HG03442 (cell line): Measurements from ENCODE around the gene LARGE1.
"Not testable (repeated sequence)": the region's sequence is repeated elsewhere in the genome, so short reads cannot be mapped to it uniquely, and the experiment has no call there.

Experiments used
- ATAC-seq: cut with Tn5 transposase; IDR thresholded peaks from one replicate; pipeline ENCODE4 v1.9.1; 2021; ENCODE audit warnings: mild to moderate bottlenecking, moderate library complexity; ENCODE audit not compliant: unreplicated experiment

Gene LARGE1

DNA sequence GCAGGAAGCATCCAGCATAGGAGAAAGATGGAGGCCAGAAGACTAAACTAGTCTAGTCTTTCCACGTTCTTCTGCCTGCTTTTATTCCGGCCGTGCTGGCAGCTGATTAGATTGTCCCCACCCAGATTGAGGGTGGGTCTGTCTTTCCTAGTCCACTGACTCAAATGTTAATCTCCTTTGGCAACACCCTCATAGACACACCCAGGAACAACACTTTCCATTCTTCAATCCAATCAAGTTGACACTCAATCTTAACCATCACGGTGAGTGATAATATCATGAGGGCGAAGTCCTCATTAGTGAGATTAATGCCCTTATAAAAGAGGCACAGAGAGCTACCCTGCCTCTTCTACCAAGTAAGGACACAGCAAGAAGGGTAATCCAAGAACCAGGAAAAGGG is 424.2 kb downstream of the LARGE1 start:
- ATAC-seq, result no peak

DNA sequence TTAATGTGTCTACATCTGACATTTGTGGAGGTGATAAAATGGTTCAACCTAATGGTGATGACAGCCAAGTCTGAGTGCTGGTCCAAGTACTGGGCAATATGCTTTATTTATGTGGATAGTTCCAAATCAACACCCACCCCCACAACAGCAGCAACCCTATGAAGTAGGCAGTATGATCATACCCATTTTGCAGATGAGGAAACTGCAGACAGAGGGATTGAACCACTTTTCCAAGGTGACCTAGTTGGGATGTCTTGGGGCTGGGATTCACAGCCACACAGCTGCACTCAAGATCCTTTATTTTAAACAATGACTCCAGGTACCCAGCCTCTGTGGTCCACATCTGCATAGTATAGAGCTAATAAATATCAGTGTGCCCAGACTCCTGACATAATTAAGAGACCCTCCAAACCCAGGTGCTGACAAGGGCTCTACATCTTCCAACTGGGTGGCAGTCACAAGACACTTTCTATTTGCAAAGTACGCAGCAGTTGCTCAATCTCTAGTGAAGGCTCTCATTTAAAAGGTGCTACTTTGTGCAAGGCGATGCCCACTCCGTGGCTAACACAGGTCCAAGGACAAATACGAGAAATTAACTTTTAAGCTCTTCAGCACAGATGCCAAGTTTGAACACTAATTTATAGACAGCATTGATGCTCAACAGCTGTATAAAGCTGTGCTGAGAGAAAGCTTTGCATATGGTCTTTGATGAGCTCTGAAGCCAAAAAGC is 426.6 kb downstream of the LARGE1 start:
- no peak for ATAC-seq

DNA sequence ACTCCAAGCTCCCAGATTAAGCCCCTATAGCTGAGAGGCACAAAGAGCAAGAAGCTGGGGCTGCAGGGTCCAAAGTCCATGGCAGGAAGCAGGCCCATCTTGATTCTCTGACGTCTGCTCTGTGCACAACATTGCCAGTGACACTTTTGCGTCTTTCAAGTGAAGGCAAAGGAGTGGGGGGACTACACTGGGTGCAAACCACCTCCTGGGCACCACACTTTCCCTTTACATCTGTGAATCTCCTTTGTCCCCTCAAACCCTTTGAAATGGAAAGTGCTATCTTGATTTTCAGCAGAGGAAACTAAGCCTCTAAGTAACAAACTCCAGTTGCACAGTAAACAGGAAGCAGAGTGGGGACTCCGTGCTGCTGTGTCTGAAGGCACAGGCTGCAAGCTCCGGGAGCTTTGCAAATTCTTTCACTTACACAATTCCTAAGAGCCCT is 428.0 kb downstream of the LARGE1 start:
- no peak for ATAC-seq

GRCh38 chr22:33487041-33487716 is 433.1 kb downstream of the LARGE1 start:
- no peak for ATAC-seq

GRCh38 chr22:33481550-33481949 is 438.7 kb downstream of the LARGE1 start:
- no peak for ATAC-seq

DNA sequence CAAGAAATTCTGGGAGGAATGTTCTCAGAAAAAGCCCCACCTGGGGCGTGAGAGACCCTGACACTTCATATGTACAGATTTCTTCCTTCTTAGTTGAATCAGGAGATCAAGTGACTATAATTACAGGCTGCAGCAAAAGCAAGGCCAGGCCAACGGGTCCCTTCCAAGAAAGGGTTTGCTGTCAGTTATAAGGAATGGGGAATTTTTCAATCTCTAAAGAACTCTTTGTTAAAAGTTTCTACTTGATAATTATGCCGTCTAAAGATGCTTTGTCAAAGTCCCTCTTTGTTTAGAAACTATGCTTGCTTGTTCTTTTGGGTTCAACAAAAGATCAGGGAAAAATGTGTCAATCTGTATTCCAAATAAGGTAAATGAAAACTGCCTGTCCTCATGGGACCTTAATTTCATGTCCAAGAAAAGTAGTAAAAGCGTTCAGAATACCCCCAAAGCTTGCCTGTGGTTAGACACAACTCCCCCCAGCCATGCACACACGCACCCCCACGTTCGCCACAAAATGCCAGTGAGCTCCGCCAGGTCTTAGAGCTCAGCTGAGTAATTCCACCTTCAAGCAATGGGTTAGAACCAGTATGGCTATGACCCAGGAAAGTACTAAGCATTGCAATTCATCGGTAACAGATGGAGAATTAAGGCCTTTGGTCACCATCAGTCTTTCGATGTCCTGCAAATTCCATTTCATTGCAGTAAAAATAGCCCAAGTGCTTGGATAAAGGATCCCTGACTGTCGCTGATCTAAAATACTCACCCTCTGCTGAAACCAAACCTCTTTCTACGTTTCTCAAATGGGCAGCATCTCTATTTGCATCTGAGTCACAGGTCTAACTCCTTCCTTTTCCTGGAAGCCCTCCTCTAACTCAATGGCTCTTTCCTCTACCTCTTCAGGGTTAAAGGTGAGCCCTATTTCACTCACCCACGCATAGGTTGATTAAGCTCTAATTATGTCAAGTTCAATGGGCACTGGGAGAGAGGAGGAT is 442.9 kb downstream of the LARGE1 start:
- ATAC-seq, result no peak

DNA sequence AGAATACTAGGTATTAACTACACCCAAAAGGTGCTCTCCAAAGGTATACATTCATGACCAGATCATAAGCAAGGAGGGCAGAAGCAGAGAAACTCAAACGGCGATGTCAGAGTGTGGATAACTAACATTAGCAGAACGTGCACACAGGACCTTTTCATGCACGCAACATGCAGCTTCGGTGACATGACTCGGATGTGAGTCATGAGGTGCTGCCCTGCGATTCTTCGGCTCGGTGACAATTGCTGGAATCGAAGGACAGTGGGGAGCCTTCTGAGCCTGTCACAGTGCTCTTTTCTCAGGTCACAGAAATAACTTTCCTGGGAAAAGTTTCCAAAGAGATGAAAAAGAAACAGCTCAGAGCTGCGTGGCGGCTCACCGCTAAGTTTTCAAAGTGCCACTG is 443.6 kb downstream of the LARGE1 start:
- ATAC-seq, result no peak

DNA sequence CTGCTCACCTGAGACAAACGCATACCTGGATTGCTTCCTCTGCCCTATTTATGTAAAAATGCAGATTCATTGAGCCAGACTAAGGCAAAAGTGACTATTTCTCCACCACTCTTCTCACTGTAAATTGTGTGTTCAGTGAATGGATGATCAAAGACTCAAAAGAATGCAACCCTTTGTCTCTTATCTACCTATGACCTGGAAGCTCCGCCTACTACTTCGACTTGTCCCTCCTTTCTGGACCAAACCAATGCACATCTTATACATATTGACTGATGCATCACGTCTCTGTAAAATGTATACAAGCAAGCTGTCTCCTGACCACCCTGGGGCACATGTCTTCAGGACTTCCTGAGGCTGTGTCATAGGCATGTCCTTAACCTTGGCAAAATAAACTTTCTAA is 444.1 kb downstream of the LARGE1 start:
- ATAC-seq, result no peak

- no peak for ATAC-seq
Observed at GRCh38 chr22:33474587-33474986, 445.7 kb downstream of the LARGE1 start.

DNA sequence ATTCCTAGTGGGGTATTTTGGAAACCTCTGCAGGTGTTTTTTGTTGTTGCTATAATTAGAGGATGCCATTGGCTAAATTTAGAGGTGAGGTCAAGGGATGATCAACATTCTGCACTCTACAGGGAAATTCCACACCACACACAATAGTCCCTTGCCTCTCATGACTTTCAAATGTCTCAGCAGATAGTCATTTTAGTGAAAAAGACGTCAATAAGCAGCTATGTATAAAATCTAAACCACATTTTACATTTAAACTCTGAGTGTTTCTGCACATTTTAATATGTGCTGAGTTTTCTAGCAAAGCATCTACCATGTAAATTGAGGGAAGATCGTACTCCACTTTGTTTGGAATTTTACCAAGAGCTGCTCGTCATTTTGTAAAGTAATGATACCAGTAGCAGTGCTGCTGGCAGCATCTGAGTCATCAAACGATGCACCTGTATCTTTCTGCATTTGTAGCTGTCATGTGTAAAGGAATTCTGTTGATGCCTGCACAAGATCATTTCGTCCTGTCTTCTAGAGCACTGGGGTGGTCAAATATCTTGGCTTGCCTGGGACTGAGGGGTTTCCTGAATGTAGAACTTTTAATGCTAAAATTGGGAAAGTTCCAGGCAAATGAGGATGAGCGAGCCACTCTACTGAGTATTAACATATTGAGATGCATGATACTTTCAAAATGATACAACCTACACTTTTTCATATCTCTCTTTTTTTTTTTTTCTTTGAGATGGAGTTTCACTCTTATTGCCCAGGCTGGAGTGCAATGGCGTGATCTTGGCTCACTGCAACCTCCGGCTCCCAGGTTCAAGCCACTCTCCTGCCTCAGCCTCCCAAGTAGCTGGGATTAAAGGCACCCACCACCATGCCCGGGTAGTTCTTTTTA is 447.6 kb downstream of the LARGE1 start:
- peak; percentile 52 for ATAC-seq

- no peak for ATAC-seq
Observed at GRCh38 chr22:33470456-33470855, 449.8 kb downstream of the LARGE1 start.

GRCh38 chr22:33467620-33468095 is 452.6 kb downstream of the LARGE1 start:
- ATAC-seq, result no peak

GRCh38 chr22:33467080-33467479 is 453.2 kb downstream of the LARGE1 start:
- ATAC-seq, result no peak

GRCh38 chr22:33465554-33465953 is 454.7 kb downstream of the LARGE1 start:
- ATAC-seq, result no peak

GRCh38 chr22:33464698-33465097 is 455.6 kb downstream of the LARGE1 start:
- ATAC-seq, result no peak

GRCh38 chr22:33461698-33462434 is 458.4 kb downstream of the LARGE1 start:
- no peak for ATAC-seq

GRCh38 chr22:33461245-33461644 is 459.0 kb downstream of the LARGE1 start:
- ATAC-seq, result not testable (repeated sequence)

GRCh38 chr22:33459137-33459536 is 461.1 kb downstream of the LARGE1 start:
- no peak for ATAC-seq

DNA sequence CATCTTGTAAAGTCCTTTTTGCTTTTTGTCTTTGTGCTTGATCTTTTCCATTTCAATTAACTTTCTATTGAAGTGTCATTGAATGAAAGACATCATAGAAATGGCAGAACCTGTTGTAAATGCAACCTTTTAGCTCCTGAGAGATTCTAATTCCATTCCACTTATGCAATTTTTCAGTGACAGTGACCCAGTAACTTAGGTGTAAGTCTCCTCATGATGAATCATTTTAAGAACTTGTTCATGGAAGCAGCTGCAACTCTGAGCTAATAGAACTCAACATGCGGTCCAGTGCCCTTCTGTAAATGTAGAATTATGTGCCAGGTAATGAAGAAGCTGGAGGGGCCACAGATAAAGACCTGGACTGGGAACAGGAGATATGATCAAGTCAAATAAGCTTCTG is 463.8 kb downstream of the LARGE1 start:
- no peak for ATAC-seq
